K562 (cell line): Measurements from ENCODE around the gene CEMIP.

Experiments
- CHD1 ChIP-seq: fragments of 200-600 bp; sonication (generic); IDR thresholded peaks from one replicate; pipeline ENCODE4 v1.6.1; 2012; ENCODE audit warnings: mild to moderate bottlenecking, moderate library complexity, low read length, inconsistent platforms
- EZH2 ChIP-seq: IDR thresholded peaks from 2 replicates; pipeline ENCODE4 v1.6.1; 2012; ENCODE audit warnings: low read depth, mild to moderate bottlenecking, inconsistent platforms, low read length, borderline replicate concordance
- RAD21 ChIP-seq, 2 experiments: fragments of 250-450 bp in 1 of 2; fragments of 450-650 bp in 1 of 2; sonication (Bioruptor Pico) in 1 of 2; formaldehyde crosslinking in 1 of 2; IDR thresholded peaks in 1 of 2; conservative IDR thresholded peaks in 1 of 2; 2 replicates each; pipeline versions ENCODE4 v1.4.0 to v1.8.0; 2020 to 2022; ENCODE audit warnings: mild to moderate bottlenecking in 2 of 2, moderate library complexity in 1 of 2
- STAT5B ChIP-seq: fragments of 250-450 bp; sonication (Bioruptor Pico); IDR thresholded peaks from 2 replicates; pipeline ENCODE4 v1.8.0; 2021; ENCODE audit warnings: mild to moderate bottlenecking, inconsistent platforms
- TF ChIP-seq, protein P1 (sequence below), 3 experiments: IDR thresholded peaks in 2 of 3; conservative IDR thresholded peaks in 1 of 3; 2 replicates each; pipeline ENCODE4 v1.5.1; 2011 to 2012; ENCODE audit warnings: low read length in 3 of 3, mild to moderate bottlenecking in 3 of 3, control low read depth in 2 of 3, improper control_type of control experiment in 1 of 3, inconsistent platforms in 1 of 3, low read depth in 1 of 3, mixed read lengths in 1 of 3, moderate library complexity in 1 of 3; ENCODE audit not compliant: insufficient read depth in 2 of 3

DNA sequence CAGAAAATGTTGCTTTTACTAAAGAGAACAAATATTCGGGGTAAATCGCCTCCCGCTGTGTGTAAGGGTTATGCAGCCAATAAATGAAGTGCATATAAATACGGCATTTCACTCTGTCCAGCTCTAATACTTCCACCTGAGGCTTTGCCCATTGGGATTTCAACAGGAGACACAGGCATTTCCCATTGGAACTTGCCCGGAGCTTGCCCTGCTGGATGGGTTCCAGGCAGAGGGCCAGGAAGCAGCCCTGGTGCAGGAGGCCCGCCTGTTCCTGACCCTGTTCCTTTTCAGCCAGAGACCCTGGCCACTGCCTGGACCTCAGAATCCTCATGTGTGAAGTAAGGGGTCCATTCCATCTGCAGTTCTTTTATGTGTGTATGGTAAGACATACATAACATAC is 17.4 kb upstream of the CEMIP start:
- TF ChIP-seq, protein P1, sequence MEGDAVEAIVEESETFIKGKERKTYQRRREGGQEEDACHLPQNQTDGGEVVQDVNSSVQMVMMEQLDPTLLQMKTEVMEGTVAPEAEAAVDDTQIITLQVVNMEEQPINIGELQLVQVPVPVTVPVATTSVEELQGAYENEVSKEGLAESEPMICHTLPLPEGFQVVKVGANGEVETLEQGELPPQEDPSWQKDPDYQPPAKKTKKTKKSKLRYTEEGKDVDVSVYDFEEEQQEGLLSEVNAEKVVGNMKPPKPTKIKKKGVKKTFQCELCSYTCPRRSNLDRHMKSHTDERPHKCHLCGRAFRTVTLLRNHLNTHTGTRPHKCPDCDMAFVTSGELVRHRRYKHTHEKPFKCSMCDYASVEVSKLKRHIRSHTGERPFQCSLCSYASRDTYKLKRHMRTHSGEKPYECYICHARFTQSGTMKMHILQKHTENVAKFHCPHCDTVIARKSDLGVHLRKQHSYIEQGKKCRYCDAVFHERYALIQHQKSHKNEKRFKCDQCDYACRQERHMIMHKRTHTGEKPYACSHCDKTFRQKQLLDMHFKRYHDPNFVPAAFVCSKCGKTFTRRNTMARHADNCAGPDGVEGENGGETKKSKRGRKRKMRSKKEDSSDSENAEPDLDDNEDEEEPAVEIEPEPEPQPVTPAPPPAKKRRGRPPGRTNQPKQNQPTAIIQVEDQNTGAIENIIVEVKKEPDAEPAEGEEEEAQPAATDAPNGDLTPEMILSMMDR (IDR thresholded peaks at IDR 0.05 in 2 of 3, conservative IDR thresholded peaks at IDR 0.05 in 1 of 3; ENCODE audit: insufficient read depth in 2 of 3, low read depth in 1 of 3, low read length in 3 of 3): no peak
- TF ChIP-seq RAD21 (CRISPR knock-in tag; conservative IDR thresholded peaks at IDR 0.05 in 1 of 2, IDR thresholded peaks at IDR 0.05 in 1 of 2) (no peak), EZH2 (no peak), CHD1 (no peak), STAT5B (no peak)
